Measurements from ENCODE around the gene ANKRD13B.
"Not testable (repeated sequence)": the region's sequence is repeated elsewhere in the genome, so short reads cannot be mapped to it uniquely, and the experiment has no call there.

The ANKRD13B gene

DNA sequence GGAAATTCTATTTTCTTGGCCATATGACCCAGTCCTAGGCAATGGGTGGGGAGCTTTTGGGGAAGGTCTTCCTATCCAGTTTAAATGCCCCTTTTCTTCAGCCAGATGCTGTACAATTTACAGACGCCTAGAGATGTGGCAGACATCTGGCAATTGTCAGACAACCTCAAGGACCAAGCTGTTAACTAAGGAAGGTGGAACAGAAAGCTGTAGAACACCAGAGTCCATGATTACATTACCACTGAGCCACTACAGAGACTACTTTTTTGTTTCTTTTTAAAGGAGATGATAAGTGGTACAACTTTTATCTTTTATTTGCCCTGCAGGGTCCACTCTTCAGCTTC lies 50.9 kb downstream of the ANKRD13B start:
- no peak overlapping the region for H3K4me3 ChIP-seq (ENCODE audit: low read depth, low read length)
- TF ChIP-seq, protein P1, sequence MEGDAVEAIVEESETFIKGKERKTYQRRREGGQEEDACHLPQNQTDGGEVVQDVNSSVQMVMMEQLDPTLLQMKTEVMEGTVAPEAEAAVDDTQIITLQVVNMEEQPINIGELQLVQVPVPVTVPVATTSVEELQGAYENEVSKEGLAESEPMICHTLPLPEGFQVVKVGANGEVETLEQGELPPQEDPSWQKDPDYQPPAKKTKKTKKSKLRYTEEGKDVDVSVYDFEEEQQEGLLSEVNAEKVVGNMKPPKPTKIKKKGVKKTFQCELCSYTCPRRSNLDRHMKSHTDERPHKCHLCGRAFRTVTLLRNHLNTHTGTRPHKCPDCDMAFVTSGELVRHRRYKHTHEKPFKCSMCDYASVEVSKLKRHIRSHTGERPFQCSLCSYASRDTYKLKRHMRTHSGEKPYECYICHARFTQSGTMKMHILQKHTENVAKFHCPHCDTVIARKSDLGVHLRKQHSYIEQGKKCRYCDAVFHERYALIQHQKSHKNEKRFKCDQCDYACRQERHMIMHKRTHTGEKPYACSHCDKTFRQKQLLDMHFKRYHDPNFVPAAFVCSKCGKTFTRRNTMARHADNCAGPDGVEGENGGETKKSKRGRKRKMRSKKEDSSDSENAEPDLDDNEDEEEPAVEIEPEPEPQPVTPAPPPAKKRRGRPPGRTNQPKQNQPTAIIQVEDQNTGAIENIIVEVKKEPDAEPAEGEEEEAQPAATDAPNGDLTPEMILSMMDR (IDR thresholded peaks at IDR 0.05; ENCODE audit: borderline replicate concordance, insufficient read depth, low read depth, low read length), result no peak

- TF ChIP-seq, protein P1 (IDR thresholded peaks at IDR 0.05; ENCODE audit: borderline replicate concordance, insufficient read depth, low read depth, low read length), result no peak
- no peak overlapping the region for H3K4me3 ChIP-seq (ENCODE audit: low read depth, low read length)
These were observed 52.7 kb downstream of the ANKRD13B start for GRCh38 chr17:29645515-29646051.

DNA sequence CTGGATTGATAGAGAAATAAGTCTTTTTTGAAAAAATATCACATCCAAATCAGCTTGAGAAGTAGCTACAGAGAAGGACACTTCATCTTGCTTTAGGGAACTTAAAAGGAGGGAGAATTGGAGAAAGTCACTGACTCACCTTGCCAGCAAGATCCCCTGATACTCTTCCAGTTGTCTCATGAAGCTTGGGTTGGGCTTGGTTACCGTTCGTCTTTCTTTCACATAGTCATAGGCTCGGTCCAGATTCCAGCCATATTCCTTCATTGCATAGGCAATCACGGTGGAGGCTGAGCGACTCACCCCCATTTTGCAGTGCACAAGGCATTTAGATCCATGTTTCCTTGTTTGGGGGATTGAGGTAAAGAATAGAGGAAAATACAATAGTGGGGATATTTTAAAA lies 55.1 kb downstream of the ANKRD13B start:
- TF ChIP-seq, protein P1 (IDR thresholded peaks at IDR 0.05; ENCODE audit: borderline replicate concordance, insufficient read depth, low read depth, low read length), result no peak

GRCh38 chr17:29649359-29649758 lies 56.4 kb downstream of the ANKRD13B start:
- no peak overlapping the region for H3K4me3 ChIP-seq (ENCODE audit: low read depth, low read length)
- TF ChIP-seq, protein P1 (IDR thresholded peaks at IDR 0.05; ENCODE audit: borderline replicate concordance, insufficient read depth, low read depth, low read length), result no peak

More for the DNA sequence above, 55.1 kb downstream of the ANKRD13B start:
- no peak overlapping the region for H3K4me3 ChIP-seq (ENCODE audit: low read depth, low read length)

DNA sequence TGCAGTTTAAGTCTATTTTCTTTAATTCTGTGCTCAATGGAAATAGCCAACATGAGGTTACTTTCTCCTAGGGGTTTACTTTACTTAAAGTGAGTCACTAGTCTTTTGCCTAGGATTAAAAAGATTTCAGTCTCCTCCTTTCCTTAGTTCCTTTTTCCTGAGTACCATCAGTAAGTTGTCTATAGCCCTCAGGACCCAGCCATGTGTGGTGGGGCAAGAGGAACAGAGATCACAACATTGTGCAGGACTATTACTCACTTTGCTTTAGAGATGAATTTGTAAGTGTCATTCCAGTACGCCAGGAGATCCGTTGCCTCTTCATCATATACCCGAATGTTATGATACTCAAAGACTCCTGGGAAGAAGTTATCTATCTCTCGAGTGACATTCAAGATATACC lies 57.5 kb downstream of the ANKRD13B start:
- H3K4me3 ChIP-seq (ENCODE audit: low read depth, low read length), result no peak overlapping the region
- TF ChIP-seq, protein P1 (IDR thresholded peaks at IDR 0.05; ENCODE audit: borderline replicate concordance, insufficient read depth, low read depth, low read length), result no peak

DNA sequence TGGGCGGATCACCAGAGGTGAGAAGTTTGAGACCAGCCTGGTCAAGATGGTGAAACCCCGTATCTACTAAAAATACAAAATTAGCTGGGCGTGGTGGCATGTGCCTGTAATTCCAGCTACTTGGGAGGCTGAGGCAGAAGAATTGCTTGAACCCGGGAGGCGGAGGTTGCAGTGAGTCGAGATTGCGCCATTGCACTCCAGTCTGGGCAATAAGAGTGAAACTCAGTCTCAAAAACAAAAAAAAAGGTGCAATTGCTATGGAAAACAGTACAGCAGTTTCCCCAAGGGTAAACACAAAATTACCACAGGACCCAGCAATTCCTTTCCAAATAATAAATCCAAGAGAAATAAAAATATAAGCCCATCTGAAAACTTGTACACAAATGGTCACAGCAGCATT lies 59.0 kb downstream of the ANKRD13B start:
- not testable (repeated sequence) for H3K4me3 ChIP-seq (ENCODE audit: low read depth, low read length)

- no peak overlapping the region for H3K4me3 ChIP-seq (ENCODE audit: low read depth, low read length)
- TF ChIP-seq, protein P1 (IDR thresholded peaks at IDR 0.05; ENCODE audit: borderline replicate concordance, insufficient read depth, low read depth, low read length), result no peak
These were observed 60.0 kb downstream of the ANKRD13B start for GRCh38 chr17:29652976-29653375.
